SJSA1 (cell line): ENCODE measurements around the gene RBM5. TPM values are rescaled to one million over a fixed set of nuclear protein-coding genes. Genes with fewer than 3 reads are reported as not detected.

Experiments used
- DNase-seq, 2 experiments: peaks; one replicate each; pipeline ENCODE4 v3.0.0-alpha.2; 2015 to 2020; ENCODE audit warnings: low spot score in 2 of 2, low read depth in 1 of 2
- H3K27ac ChIP-seq: fragments of 250-450 bp; sonication (Bioruptor Pico); 2 replicates; pipeline ENCODE4 v1.5.1; 2020; ENCODE audit warnings: mild to moderate bottlenecking, moderate library complexity
- H3K27me3 ChIP-seq: fragments of 250-450 bp; sonication (Bioruptor Pico); replicated peaks from 2 replicates; pipeline ENCODE4 v1.5.1; 2020; ENCODE audit warnings: mild to moderate bottlenecking, moderate library complexity
- H3K36me3 ChIP-seq: fragments of 250-450 bp; sonication (Bioruptor Pico); 2 replicates; pipeline ENCODE4 v1.5.1; 2020; ENCODE audit warnings: mild to moderate bottlenecking
- H3K4me1 ChIP-seq: fragments of 250-450 bp; sonication (Bioruptor Pico); replicated peaks from 2 replicates; pipeline ENCODE4 v1.6.1; 2021; ENCODE audit warnings: mild to moderate bottlenecking
- H3K4me3 ChIP-seq: fragments of 250-450 bp; sonication (Bioruptor Pico); 2 replicates; pipeline ENCODE4 v1.5.1; 2020; ENCODE audit warnings: mild to moderate bottlenecking
- H3K9me3 ChIP-seq: fragments of 250-450 bp; sonication (Bioruptor Pico); replicated peaks from 2 replicates; pipeline ENCODE4 v1.5.1; 2020; ENCODE audit warnings: mild to moderate bottlenecking
- total RNA-seq: library from RNA; depleted of rRNA; stranded (reverse); fragments of >200 nt; shearing (Covaris generic); gene quantifications from 2 replicates; pipeline ENCODE4 v1.2.3, GENCODE V29; 2014; rRNA removed

RBM5 gene
- total RNA-seq, 1 experiment from 2014 or later: 84.6 TPM

- no peaks in the 10 kb centered on the region for H3K9me3 ChIP-seq
- H3K27ac ChIP-seq: no peak overlapping the region
- no peak for DNase-seq
- no peaks in the 10 kb centered on the region; the same call in 1 of the 2 replicates for H3K4me1 ChIP-seq
- no peaks in the 10 kb centered on the region for H3K27me3 ChIP-seq
- no peaks in the 10 kb centered on the region for H3K36me3 ChIP-seq
- no peak overlapping the region for H3K4me3 ChIP-seq
Measured at GRCh38 chr3:50164984-50165909, 76.5 kb downstream of the RBM5 start.

GRCh38 chr3:50165910-50166538 lies 77.3 kb downstream of the RBM5 start:
- DNase-seq: no peak
- Histone ChIP-seq H3K9me3 (no peaks in the 10 kb centered on the region), H3K27me3 (no peaks in the 10 kb centered on the region), H3K36me3 (no peaks in the 10 kb centered on the region), H3K27ac (no peak overlapping the region), H3K4me3 (no peak overlapping the region), H3K4me1 (peaks cover 7% of the 10 kb centered on the region)

- Histone ChIP-seq H3K4me1 (peaks cover 9% of the 10 kb centered on the region), H3K4me3 (no peak overlapping the region), H3K27me3 (no peaks in the 10 kb centered on the region), H3K36me3 (no peaks in the 10 kb centered on the region), H3K27ac (no peak overlapping the region), H3K9me3 (no peaks in the 10 kb centered on the region)
- DNase-seq: no peak
Measured at GRCh38 chr3:50166620-50167019, 77.9 kb downstream of the RBM5 start.

- Histone ChIP-seq H3K36me3 (no peaks in the 10 kb centered on the region), H3K9me3 (no peaks in the 10 kb centered on the region), H3K4me1 (peaks cover 9% of the 10 kb centered on the region), H3K27me3 (no peaks in the 10 kb centered on the region), H3K4me3 (no peak overlapping the region), H3K27ac (no peak overlapping the region)
- no peak for DNase-seq
Measured at GRCh38 chr3:50167069-50167840, 78.5 kb downstream of the RBM5 start.

GRCh38 chr3:50167841-50168209 lies 79.1 kb downstream of the RBM5 start:
- Histone ChIP-seq H3K36me3 (no peaks in the 10 kb centered on the region), H3K4me1 (peaks cover 9% of the 10 kb centered on the region), H3K9me3 (no peaks in the 10 kb centered on the region), H3K27ac (no peak overlapping the region), H3K27me3 (no peaks in the 10 kb centered on the region), H3K4me3 (no peak overlapping the region)
- no peak for DNase-seq

GRCh38 chr3:50168388-50168787 lies 79.7 kb downstream of the RBM5 start:
- H3K27ac ChIP-seq: no peak overlapping the region
- peaks cover 9% of the 10 kb centered on the region for H3K4me1 ChIP-seq
- DNase-seq: no peak

More at GRCh38 chr3:50168388-50168787, 79.7 kb downstream of the RBM5 start:
- Histone ChIP-seq H3K4me3 (no peak overlapping the region), H3K27me3 (no peaks in the 10 kb centered on the region), H3K9me3 (no peaks in the 10 kb centered on the region), H3K36me3 (no peaks in the 10 kb centered on the region)

Other genes with a start within 250 kb of the RBM5 start
- gene TRAIP, start 232.4 kb upstream of the RBM5 start, total RNA-seq: 3.0 and 9.3 TPM in 2 replicates
- gene CAMKV, start 219.0 kb upstream of the RBM5 start, total RNA-seq: not detected in 2 replicates
- gene MST1R, start 185.0 kb upstream of the RBM5 start, total RNA-seq: not detected in 2 replicates
- gene MON1A, start 159.1 kb upstream of the RBM5 start, total RNA-seq: 7.6 and 7.8 TPM in 2 replicates
- 38.8 and 45.9 TPM in 2 replicates for gene RBM6, start 148.8 kb upstream of the RBM5 start, total RNA-seq
- 0.58 and 1.9 TPM in 2 replicates for gene SEMA3F, start 66.4 kb downstream of the RBM5 start, total RNA-seq
- gene GNAT1, start 102.7 kb downstream of the RBM5 start, total RNA-seq: not detected in 2 replicates
- not detected in 2 replicates for gene SLC38A3, start 116.4 kb downstream of the RBM5 start, total RNA-seq
- 178 and 214 TPM in 2 replicates for gene GNAI2, start 147.3 kb downstream of the RBM5 start, total RNA-seq
- 2.6 and 6.5 TPM in 2 replicates for gene SEMA3B, start 180.2 kb downstream of the RBM5 start, total RNA-seq
- gene LSMEM2, start 190.2 kb downstream of the RBM5 start, total RNA-seq: not detected in 2 replicates
- gene IFRD2, start 203.5 kb downstream of the RBM5 start, total RNA-seq: 70.9 and 81.8 TPM in 2 replicates
- 1.6 and 3.1 TPM in 2 replicates for gene HYAL3, start 210.5 kb downstream of the RBM5 start, total RNA-seq
- gene NAA80, start 210.5 kb downstream of the RBM5 start, total RNA-seq: 0.47 and 2.2 TPM in 2 replicates
- 0.18 TPM in 1 of 2 replicates, not detected in the other for gene HYAL1, start 214.7 kb downstream of the RBM5 start, total RNA-seq
- 27.5 and 41.9 TPM in 2 replicates for gene HYAL2, start 233.8 kb downstream of the RBM5 start, total RNA-seq
- 18.7 and 46.7 TPM in 2 replicates for gene TUSC2, start 239.3 kb downstream of the RBM5 start, total RNA-seq